Cerebellar cortex (tissue), 1 donor: ENCODE measurements around the gene COPZ1.
"Not testable (repeated sequence)": the region's sequence is repeated elsewhere in the genome, so short reads cannot be mapped to it uniquely, and the experiment has no call there.

Experiments used
- DNase-seq: peaks from one replicate; pipeline ENCODE4 v3.0.0-alpha.2; 2015; ENCODE audit warnings: low spot score

COPZ1 gene

GRCh38 chr12:54324617-54325441 is at the start of gene COPZ1:
COPZ1 (plus strand) TSS chr12:54325131; CDS start chr12:54325164, 33 bp downstream.
- DNase-seq = peak; percentile 100

- no peak for DNase-seq
These were observed 48.6 kb upstream of the COPZ1 start for GRCh38 chr12:54276368-54276767.

GRCh38 chr12:54277823-54278276 is 47.1 kb upstream of the COPZ1 start:
- peak; percentile 55 for DNase-seq

GRCh38 chr12:54279227-54279631 is 45.7 kb upstream of the COPZ1 start:
- no peak for DNase-seq

- peak; percentile 100 for DNase-seq
These were observed 45.1 kb upstream of the COPZ1 start, which contains the start of gene CBX5 for GRCh38 chr12:54279632-54280467. CBX5 (minus strand) TSS chr12:54280122; CDS start chr12:54257650, 22,472 bp downstream.

GRCh38 chr12:54280468-54281260 is 44.3 kb upstream of the COPZ1 start, which contains the start of gene HNRNPA1:
HNRNPA1 (plus strand) TSS chr12:54280726; CDS start chr12:54280808, 82 bp downstream.
- peak; percentile 100 for DNase-seq

GRCh38 chr12:54281261-54281638 is 43.7 kb upstream of the COPZ1 start:
- not testable (repeated sequence) for DNase-seq

GRCh38 chr12:54281694-54282093 is 43.2 kb upstream of the COPZ1 start:
- DNase-seq = not testable (repeated sequence)

GRCh38 chr12:54282949-54283593 is 41.9 kb upstream of the COPZ1 start:
- no peak for DNase-seq

- not testable (repeated sequence) for DNase-seq
These were observed 40.7 kb upstream of the COPZ1 start for GRCh38 chr12:54284070-54284780.

GRCh38 chr12:54285150-54286041 is 39.5 kb upstream of the COPZ1 start:
- DNase-seq = no peak

- no peak for DNase-seq
These were observed 38.6 kb upstream of the COPZ1 start for GRCh38 chr12:54286042-54287030.

GRCh38 chr12:54287261-54288157 is 37.4 kb upstream of the COPZ1 start:
- DNase-seq = peak; percentile 83

GRCh38 chr12:54292083-54292930 is 32.6 kb upstream of the COPZ1 start:
- DNase-seq = no peak

- no peak for DNase-seq
These were observed 32.0 kb upstream of the COPZ1 start for GRCh38 chr12:54292931-54293241.

GRCh38 chr12:54294152-54294952 is 30.6 kb upstream of the COPZ1 start:
- no peak for DNase-seq
